HepG2 (cell line): ENCODE measurements around the gene SLC38A8. TPM values are rescaled to one million over a fixed set of nuclear protein-coding genes. Genes with fewer than 3 reads are reported as not detected.

Source experiments
- ATAC-seq: fragments of 200-7000 bp; cut with Tn5 transposase; 3 replicates; pipeline ENCODE4 v1.9.1; 2020; ENCODE audit warnings: mild to moderate bottlenecking, moderate library complexity
- BruUV-seq: library from RNA; stranded (reverse); fragments of 400-500 nt; replicated peaks from 2 replicates; lab custom pipeline; 2021; lab: Mats Ljungman, UMichigan
- CTCF ChIA-PET: fragments of 300-600 bp; formaldehyde crosslinking; extraction: SDS; loops from one replicate; lab custom pipeline; 2021; ENCODE audit warnings: low total read pairs, inconsistent platforms, low intra/inter-chr PET ratio; lab: Yijun Ruan, JAX
- POLR2A ChIA-PET: fragments of 350-600 bp; sonication (Branson Sonifier 250); formaldehyde crosslinking; loops from one replicate; lab custom pipeline; 2020; ENCODE audit warnings: antibody characterized with exemption, inconsistent platforms; lab: Yijun Ruan, JAX
- DNase-seq: peaks from one replicate; pipeline ENCODE4 v3.0.0-alpha.2; 2015; ENCODE audit warnings: low spot score
- FAIRE-seq: peaks from 3 replicates; lab custom pipeline; 2011; peaks lifted over from hg19 to GRCh38; lab: Jason Lieb, UNC
- H2AFZ ChIP-seq: one replicate; pipeline ENCODE4 v1.6.1; 2011; ENCODE audit warnings: low read length, inconsistent platforms
- H3K27ac ChIP-seq: fragments of 300-600 bp; 3 replicates; pipeline ENCODE4 v1.8.0; 2011; ENCODE audit warnings: mixed run types, mild to moderate bottlenecking, mixed read lengths, low read length, inconsistent platforms; ENCODE audit not compliant: insufficient read depth; ENCODE audit errors: extremely low read length
- H3K27me3 ChIP-seq, 2 experiments: fragments of 200-600 bp in 1 of 2; 2 replicates in 1 of 2; 3 replicates in 1 of 2; pipeline versions ENCODE4 v1.6.0 to v1.8.0; 2011; ENCODE audit warnings: low read length in 2 of 2, mild to moderate bottlenecking in 2 of 2, moderate library complexity in 2 of 2, inconsistent platforms in 1 of 2; ENCODE audit not compliant: insufficient read depth in 2 of 2, control insufficient read depth in 1 of 2
- H3K36me3 ChIP-seq, 2 experiments: fragments of 200-600 bp in 1 of 2; replicated peaks in 1 of 2; 2 replicates in 1 of 2; 3 replicates in 1 of 2; pipeline versions ENCODE4 v1.5.1 to v1.8.0; 2011; ENCODE audit warnings: low read length in 2 of 2, inconsistent platforms in 1 of 2; ENCODE audit not compliant: insufficient read depth in 2 of 2, control insufficient read depth in 1 of 2
- H3K4me1 ChIP-seq: 2 replicates; pipeline ENCODE4 v1.5.1; 2012; ENCODE audit warnings: low read length, inconsistent platforms; ENCODE audit not compliant: insufficient read depth
- H3K4me2 ChIP-seq: 2 replicates; pipeline ENCODE4 v1.6.0; 2011; ENCODE audit warnings: low read depth, low read length, inconsistent platforms
- H3K4me3 ChIP-seq, 3 experiments: fragments of 200-600 bp in 1 of 3; sonication (generic), shearing (Covaris generic) in 1 of 3; replicated peaks in 1 of 3; 2 replicates each; pipeline ENCODE4 v1.5.1; 2011 to 2016; ENCODE audit warnings: low read length in 3 of 3, inconsistent platforms in 2 of 3, low read depth in 2 of 3, mild to moderate bottlenecking in 2 of 3, control low read depth in 1 of 3, mixed read lengths in 1 of 3; ENCODE audit not compliant: insufficient read depth in 1 of 3
- H3K79me2 ChIP-seq: one replicate; pipeline ENCODE4 v1.6.1; 2011; ENCODE audit warnings: low read length, inconsistent platforms; ENCODE audit not compliant: insufficient read depth
- H3K9ac ChIP-seq: 2 replicates; pipeline ENCODE4 v1.6.0; 2011; ENCODE audit warnings: mild to moderate bottlenecking, low read depth, low read length, inconsistent platforms; ENCODE audit not compliant: insufficient read depth
- H3K9me3 ChIP-seq: 2 replicates; pipeline ENCODE4 v1.5.1; 2012; ENCODE audit warnings: mild to moderate bottlenecking, low read length
- H4K20me1 ChIP-seq: 2 replicates; pipeline ENCODE4 v1.6.0; 2011; ENCODE audit warnings: inconsistent platforms, mild to moderate bottlenecking, low read length, moderate library complexity; ENCODE audit not compliant: insufficient read depth
- HNRNPLL ChIP-seq: fragments of 200-400 bp; formaldehyde crosslinking; IDR thresholded peaks from 2 replicates; pipeline ENCODE4 v1.6.1; 2017; ENCODE audit warnings: mild to moderate bottlenecking, low read depth, low read length; ENCODE audit not compliant: poor library complexity, severe bottlenecking
- TOPORS ChIP-seq: sonication (generic); formaldehyde crosslinking; IDR thresholded peaks from 2 replicates; pipeline ENCODE4 v1.8.0; 2023; ENCODE audit warnings: mild to moderate bottlenecking, missing genetic modification reagents
- WGBS: methylation state at CpG from one replicate; pipeline ENCODE4 v1.1.6; 2017; ENCODE audit warnings: low lambda C conversion rate; 5-methylcytosine and 5-hydroxymethylcytosine counted together
- in situ Hi-C: cut with HindIII; loops from 2 replicates; pipeline ENCODE4 v1.10.0; 2017; ENCODE audit warnings: low pct_unique_long_range_greater_than_20kb; ENCODE audit not compliant: extremely low pct_ligation_motif_present
- intact Hi-C: fragments of 100-400 bp; cut with micrococcal nuclease; formaldehyde crosslinking; loops from one replicate; pipeline ENCODE4 v1.10.0; 2022; ENCODE audit not compliant: unreplicated experiment
- polyA plus RNA-seq, 8 experiments: library from polyadenylated mRNA; depleted of rRNA in 3 of 8; stranded (reverse) in 7 of 8; unstranded in 1 of 8; fragments of >200 nt; fragmentation: Illumina TruSeq in 4 of 8; extraction: Trizol in 4 of 8; gene quantifications; 2 replicates each; pipeline versions ENCODE4 v1.2.1 to v1.2.3, GENCODE V29; 2011 to 2016; ENCODE audit warnings: low read depth in 4 of 8, missing spikeins in 1 of 8, mixed read lengths in 1 of 8; ENCODE audit not compliant: insufficient read depth in 1 of 8
- total RNA-seq, 5 experiments: library from RNA; depleted of rRNA; stranded (reverse); fragments of >200 nt; fragmentation: Illumina TruSeq; extraction: Trizol; gene quantifications; 2 replicates each; pipeline ENCODE4 v1.2.3, GENCODE V29; 2016; ENCODE audit warnings: low read depth in 1 of 5
- TF ChIP-seq, protein P1 (sequence below): IDR thresholded peaks from 2 replicates; pipeline ENCODE4 v1.4.0; 2020; ENCODE audit warnings: mild to moderate bottlenecking, missing genetic modification reagents
- TF ChIP-seq, protein P2 (sequence below): sonication (generic); formaldehyde crosslinking; IDR thresholded peaks from 2 replicates; pipeline ENCODE4 v1.8.0; 2022; ENCODE audit warnings: missing genetic modification reagents, mild to moderate bottlenecking, moderate library complexity, borderline replicate concordance
- TF ChIP-seq, protein P3 (sequence below): fragments of 450-650 bp; IDR thresholded peaks from 2 replicates; pipeline ENCODE4 v1.6.1; 2016

Gene SLC38A8
- total and polyA plus RNA-seq, 2 of the 13 experiments (the other 11 are each of a cell fraction or from before 2014, with no cell fraction given): 0.24 to 0.37 TPM

DNA sequence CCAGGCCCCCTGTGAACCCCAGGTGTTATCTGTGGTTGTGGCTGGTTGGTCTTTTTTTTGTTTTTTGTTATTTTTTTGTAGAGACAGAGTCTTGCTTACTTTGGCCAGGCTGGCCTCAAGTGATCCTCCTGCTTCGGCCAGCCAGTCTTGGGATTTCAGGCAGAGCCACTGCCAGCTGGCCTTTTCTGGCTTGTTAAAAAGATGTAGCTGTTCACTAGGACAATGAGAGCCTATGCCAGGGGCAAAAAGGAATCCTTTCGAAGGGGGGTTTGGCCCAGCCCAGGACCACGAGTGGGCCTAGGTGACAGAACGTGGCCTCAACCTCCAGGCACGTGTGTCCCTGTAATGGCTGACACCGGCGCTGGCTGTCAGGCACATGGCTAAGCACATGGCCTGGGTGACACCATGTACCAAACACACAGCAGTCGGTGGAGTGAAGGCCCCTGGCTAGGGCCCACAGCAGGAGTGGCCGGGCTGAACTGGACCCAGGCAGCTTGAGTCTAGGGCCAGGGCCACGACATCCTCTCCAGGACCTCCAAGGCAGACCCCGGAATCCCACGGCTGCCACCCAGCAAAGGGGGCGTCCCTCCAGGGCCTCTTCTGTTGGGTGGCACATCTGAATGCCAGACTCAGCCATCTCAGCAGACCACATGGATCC is 6.9 kb upstream of the SLC38A8 start:
- in situ Hi-C loops: loop anchor here (10.0 kb wide), 2 partner anchors 125 to 225 kb away; no protein-coding TSS in a partner anchor
- Histone ChIP-seq H3K27ac (no peak overlapping the region), H3K4me2 (no peak overlapping the region), H3K9ac (no peak overlapping the region), H3K27me3 (peaks cover 0 to 4% of the 10 kb centered on the region in 2 experiments; a peak in 1 of 5 replicates), H4K20me1 (no peaks in the 10 kb centered on the region; the same call in 1 of the 2 replicates), H3K36me3 (peaks cover 16 to 17% of the 10 kb centered on the region in 2 experiments; a peak in 4 of 5 replicates), H3K79me2 (no peaks in the 10 kb centered on the region), H3K4me3 (no peak overlapping the region), H3K9me3 (no peaks in the 10 kb centered on the region), H3K4me1 (peaks cover 16% of the 10 kb centered on the region), H2AFZ (no peak overlapping the region)
- 92% methylated on average over 10 of the region's 13 CpGs for WGBS
- TF ChIP-seq, protein P1, sequence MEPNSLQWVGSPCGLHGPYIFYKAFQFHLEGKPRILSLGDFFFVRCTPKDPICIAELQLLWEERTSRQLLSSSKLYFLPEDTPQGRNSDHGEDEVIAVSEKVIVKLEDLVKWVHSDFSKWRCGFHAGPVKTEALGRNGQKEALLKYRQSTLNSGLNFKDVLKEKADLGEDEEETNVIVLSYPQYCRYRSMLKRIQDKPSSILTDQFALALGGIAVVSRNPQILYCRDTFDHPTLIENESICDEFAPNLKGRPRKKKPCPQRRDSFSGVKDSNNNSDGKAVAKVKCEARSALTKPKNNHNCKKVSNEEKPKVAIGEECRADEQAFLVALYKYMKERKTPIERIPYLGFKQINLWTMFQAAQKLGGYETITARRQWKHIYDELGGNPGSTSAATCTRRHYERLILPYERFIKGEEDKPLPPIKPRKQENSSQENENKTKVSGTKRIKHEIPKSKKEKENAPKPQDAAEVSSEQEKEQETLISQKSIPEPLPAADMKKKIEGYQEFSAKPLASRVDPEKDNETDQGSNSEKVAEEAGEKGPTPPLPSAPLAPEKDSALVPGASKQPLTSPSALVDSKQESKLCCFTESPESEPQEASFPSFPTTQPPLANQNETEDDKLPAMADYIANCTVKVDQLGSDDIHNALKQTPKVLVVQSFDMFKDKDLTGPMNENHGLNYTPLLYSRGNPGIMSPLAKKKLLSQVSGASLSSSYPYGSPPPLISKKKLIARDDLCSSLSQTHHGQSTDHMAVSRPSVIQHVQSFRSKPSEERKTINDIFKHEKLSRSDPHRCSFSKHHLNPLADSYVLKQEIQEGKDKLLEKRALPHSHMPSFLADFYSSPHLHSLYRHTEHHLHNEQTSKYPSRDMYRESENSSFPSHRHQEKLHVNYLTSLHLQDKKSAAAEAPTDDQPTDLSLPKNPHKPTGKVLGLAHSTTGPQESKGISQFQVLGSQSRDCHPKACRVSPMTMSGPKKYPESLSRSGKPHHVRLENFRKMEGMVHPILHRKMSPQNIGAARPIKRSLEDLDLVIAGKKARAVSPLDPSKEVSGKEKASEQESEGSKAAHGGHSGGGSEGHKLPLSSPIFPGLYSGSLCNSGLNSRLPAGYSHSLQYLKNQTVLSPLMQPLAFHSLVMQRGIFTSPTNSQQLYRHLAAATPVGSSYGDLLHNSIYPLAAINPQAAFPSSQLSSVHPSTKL (CRISPR knock-in tag): no peak
- TF ChIP-seq TOPORS (CRISPR knock-in tag): no peak
- TF ChIP-seq, protein P2, sequence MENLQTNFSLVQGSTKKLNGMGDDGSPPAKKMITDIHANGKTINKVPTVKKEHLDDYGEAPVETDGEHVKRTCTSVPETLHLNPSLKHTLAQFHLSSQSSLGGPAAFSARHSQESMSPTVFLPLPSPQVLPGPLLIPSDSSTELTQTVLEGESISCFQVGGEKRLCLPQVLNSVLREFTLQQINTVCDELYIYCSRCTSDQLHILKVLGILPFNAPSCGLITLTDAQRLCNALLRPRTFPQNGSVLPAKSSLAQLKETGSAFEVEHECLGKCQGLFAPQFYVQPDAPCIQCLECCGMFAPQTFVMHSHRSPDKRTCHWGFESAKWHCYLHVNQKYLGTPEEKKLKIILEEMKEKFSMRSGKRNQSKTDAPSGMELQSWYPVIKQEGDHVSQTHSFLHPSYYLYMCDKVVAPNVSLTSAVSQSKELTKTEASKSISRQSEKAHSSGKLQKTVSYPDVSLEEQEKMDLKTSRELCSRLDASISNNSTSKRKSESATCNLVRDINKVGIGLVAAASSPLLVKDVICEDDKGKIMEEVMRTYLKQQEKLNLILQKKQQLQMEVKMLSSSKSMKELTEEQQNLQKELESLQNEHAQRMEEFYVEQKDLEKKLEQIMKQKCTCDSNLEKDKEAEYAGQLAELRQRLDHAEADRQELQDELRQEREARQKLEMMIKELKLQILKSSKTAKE (CRISPR knock-in tag): no peak
- TF ChIP-seq HNRNPLL: peak; percentile 36
- TF ChIP-seq, protein P3, sequence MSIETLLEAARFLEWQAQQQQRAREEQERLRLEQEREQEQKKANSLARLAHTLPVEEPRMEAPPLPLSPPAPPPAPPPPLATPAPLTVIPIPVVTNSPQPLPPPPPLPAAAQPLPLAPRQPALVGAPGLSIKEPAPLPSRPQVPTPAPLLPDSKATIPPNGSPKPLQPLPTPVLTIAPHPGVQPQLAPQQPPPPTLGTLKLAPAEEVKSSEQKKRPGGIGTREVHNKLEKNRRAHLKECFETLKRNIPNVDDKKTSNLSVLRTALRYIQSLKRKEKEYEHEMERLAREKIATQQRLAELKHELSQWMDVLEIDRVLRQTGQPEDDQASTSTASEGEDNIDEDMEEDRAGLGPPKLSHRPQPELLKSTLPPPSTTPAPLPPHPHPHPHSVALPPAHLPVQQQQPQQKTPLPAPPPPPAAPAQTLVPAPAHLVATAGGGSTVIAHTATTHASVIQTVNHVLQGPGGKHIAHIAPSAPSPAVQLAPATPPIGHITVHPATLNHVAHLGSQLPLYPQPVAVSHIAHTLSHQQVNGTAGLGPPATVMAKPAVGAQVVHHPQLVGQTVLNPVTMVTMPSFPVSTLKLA: peak; percentile 90
- intact Hi-C loops: no loop called here
- no peak for FAIRE-seq
- DNase-seq: no peak
- POLR2A ChIA-PET: no interaction called here
- CTCF ChIA-PET: no interaction called here
- ATAC-seq: no peak
- no TSS peak for BruUV-seq
